ENCODE data around the gene SCAMP2.
A peak's percentile ranks its signal among the peaks of the same experiment; 100 is the strongest.

Gene SCAMP2

DNA sequence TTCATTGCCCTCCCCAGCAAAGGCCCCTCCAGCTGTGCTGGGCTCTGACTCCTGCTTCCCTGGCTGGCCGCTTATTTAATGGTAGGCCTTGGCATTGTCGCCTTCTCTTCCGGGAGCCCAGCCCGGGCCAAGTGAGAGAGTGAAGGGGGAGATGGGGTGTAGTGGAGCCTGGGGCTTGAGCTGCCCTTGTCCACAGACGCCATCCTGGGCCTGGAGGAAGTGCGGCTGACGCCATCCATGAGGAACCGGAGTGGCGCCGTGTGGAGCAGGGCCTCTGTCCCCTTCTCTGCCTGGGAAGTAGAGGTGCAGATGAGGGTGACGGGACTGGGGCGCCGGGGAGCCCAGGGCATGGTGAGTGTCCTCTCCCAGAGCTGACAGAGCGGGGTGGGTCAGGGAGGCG, 57.2 kb downstream of the SCAMP2 start:
- no peak for DNase-seq (ENCODE audit: low read depth)

DNA sequence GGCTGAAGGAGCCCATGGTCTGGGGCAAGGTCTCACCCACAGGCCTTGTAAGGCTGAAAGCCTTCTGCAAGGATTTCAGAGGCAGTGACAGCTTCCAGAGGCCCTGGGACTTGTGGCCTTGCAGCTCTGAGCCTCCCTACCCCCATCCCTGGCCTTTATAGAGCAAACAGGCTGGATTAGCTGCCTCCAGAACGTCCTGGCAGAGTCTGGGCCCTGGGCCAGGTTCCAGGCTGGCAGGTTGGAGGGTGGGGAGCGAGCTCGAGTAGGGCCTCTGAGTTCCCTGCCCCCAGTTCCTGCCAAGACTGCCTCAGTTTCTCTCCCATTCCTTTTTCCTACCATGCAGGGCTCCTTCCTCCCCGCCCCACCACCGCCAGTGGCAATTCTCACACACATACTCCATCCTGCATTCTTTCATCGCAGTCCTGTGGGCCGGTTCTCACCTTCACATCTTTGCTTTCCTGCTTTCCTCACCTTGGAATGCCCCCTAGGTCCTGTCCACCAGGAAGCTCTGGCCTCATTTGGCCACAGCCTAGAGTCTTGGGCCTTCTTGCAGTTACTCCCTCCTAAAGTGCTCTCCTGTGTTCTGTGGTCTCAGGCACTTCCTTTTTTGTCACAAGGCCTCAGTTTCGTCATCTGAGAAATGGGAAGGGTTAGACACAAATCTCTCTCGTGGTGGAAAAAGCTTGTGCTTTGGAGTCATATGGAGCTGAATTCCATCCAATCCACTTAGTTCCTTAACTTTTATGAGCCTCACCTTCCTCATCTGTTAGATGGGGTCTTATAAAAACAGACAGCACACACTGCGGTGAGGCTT, 57.8 kb downstream of the SCAMP2 start:
- DNase-seq (ENCODE audit: low read depth) = no peak

DNA sequence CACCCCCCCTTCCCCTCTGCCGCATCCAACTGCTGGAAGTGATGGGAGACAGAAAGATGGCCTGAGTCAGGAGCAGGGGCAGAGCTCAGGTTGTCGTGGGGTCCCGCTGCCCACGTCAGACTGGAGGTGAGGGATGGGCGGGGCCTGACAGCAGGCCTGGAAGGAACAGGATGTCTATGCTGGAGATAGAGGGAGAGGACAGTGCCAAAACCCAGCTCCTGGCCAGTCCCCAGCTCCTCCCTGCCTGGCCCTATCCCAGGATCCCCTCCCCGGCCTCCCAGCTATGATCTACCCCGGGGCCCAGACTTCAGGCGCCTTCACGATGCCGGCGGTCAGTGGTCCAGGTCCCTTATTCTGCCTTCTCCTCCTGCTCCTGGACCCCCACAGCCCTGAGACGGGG, 60.6 kb downstream of the SCAMP2 start, which contains the start of gene LMAN1L:
TSS of gene LMAN1L (plus strand) at position 303 of the 400 bp plus-strand sequence. CDS start at position 323, 20 bp downstream.
- no peak for DNase-seq (ENCODE audit: low read depth)

DNA sequence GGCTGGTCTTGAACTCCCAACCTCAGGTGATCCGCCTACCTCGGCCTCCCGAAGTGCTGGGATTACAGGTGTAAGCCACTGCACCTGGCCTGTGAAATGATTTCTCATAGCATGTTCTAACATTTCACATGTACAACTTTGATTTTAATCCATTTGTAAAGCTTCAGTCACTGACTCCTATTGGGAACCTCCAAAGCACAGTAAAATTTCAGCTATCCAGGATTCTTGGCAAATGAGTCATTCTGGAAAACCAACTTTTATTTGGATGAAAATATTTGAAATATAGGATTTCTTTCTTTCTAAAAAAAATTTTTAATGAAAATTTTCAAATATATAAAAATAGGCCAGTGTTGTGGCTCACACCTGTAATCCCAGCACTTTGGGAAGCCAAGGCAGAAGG, 63.2 kb downstream of the SCAMP2 start:
- peak; percentile 47 for DNase-seq (ENCODE audit: low read depth)

DNA sequence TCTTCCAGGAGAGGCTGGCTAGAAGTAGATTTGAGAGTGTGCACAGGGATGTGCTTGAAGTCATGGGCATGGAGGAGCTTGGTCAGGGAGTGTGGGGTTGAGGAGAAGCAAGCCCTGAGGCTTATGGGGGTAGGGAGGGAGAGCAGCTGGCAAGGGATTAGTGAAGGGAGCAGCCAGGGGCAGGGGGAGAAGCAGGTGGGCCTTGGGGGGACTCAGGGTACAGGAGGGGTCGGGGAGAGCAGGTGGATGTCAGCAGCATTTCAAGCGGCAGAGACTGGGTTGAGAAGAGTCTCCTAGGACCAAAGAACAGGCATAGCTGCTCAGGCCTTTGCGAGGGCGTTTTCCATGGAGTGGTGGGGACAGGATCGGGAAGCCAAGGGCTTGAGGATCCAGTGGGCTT, 63.9 kb downstream of the SCAMP2 start:
- DNase-seq (ENCODE audit: low read depth) = no peak

DNA sequence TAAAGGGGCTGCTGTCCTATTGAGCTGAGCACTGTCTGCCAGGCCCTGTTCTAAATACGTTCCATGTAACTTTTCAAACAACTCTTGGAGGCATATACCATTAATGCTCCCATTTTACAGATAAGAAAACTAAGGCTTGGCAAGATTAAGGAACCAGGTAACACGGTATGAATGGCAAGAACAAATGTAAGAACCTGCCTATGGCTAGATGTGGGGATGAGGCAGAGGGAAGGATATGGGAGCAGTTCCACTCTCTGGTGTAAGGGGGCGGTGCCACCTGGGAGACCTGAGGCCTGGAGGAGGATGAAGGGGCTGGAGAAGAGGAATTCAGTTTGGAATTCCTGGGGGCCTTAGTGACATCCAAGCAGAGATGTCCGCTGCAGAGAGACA, 64.3 kb downstream of the SCAMP2 start:
- DNase-seq (ENCODE audit: low read depth) = no peak

DNA sequence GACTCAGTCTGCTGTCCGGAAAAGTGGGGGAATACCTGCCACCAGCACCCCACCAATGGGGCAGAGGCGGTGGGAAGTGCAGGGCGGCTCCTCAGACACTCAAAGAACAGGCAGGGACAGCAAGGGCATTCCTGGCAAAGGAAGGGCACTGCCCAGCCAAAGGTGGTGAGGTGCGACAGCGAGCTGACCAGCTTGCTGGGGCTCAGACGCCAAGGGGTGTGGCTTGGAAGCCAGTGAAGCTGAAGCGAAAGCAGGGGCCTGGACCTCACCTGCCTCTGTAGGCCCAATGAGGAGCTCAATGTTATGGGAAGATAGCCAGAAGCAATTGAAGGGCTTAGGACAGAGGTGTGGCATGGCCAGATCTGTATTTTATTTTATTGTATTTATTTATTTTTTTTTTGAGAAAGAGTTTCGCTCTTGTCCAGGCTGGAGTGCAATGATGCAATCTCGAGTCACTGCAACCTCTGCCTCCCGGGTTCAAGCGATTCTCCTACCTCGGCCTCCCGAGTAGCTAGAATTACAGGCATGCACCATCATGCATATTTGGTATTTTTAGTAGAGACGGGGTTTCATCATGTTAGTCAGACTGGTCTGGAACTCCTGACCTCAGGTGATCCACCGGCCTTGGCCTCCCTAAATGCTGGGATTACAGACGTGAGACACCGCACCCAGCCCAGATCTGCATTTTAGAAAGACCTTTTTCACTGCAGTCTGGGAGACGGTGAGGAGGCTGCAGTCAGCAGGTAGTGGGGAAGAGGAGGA, 64.9 kb downstream of the SCAMP2 start:
- DNase-seq (ENCODE audit: low read depth) = peak; percentile 26

DNA sequence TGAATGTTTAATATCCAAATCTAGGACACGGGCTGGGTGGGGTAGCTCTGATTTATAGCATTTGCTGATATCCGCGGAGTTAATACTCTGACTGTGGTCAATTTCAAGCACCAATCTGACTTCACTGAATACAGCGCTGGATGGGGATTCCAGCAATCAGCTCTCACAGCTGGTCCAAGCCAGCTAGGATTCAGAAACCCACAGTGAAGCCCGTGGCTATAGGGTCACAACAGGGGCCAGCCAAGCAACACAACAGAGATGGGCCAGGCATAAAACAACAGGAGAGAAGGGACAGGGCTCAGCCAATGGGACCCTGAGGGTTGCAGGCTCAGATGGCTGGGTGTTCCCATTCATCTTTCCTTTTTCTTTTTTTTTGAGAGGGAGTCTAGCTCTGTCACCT, 65.9 kb downstream of the SCAMP2 start:
- no peak for DNase-seq (ENCODE audit: low read depth)

DNA sequence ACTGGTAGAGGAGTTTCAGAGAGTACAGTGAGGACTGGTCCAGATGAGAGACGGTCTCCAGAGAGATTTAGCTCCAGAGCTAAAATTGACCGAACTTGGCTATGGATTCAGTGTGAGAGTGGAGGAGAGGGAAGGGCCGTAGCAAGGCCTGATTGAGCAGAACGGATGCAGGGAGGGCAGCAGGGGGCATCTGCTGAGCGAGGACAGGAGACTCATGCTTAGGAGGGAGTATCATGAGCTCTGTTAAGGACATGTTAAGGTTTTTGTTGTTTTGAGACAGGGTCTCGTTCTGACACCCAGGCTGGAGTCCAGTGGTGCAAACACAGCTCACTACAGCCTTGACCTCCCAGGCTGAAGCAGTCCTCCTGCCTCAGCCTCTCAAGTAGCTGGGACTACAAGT, 68.2 kb downstream of the SCAMP2 start:
- DNase-seq (ENCODE audit: low read depth) = no peak

DNA sequence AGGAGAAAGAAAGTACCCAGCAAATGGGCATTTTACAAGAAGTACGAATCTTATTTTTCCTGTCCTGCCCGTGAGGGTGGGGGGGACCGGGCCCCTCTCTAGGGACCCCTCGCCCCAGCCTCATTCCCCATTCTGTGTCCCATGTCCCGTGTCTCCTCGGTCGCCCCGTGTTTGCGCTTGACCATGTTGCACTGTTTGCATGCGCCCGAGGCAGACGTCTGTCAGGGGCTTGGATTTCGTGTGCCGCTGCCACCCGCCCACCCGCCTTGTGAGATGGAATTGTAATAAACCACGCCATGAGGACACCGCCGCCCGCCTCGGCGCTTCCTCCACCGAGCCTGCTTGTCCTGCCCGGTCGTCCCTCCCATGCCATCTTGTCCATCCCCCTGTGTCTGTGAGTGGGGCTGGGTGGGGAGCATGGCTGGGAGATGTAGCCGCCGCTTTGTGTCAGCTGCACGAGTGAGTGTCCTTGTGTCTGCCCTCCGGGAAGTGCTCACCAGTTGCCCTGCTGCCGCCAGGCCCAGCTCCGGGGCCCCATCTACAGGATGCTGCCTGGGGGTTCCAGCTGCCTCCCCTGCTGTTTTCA, 70.2 kb downstream of the SCAMP2 start:
- DNase-seq (ENCODE audit: low read depth) = no peak

DNA sequence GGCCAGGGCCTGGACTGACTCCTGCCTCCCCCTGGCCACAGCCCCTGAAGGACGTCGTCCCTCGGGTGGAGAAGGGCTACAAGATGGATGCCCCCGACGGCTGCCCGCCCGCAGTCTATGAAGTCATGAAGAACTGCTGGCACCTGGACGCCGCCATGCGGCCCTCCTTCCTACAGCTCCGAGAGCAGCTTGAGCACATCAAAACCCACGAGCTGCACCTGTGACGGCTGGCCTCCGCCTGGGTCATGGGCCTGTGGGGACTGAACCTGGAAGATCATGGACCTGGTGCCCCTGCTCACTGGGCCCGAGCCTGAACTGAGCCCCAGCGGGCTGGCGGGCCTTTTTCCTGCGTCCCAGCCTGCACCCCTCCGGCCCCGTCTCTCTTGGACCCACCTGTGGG, 70.9 kb downstream of the SCAMP2 start:
- no peak for DNase-seq (ENCODE audit: low read depth)

DNA sequence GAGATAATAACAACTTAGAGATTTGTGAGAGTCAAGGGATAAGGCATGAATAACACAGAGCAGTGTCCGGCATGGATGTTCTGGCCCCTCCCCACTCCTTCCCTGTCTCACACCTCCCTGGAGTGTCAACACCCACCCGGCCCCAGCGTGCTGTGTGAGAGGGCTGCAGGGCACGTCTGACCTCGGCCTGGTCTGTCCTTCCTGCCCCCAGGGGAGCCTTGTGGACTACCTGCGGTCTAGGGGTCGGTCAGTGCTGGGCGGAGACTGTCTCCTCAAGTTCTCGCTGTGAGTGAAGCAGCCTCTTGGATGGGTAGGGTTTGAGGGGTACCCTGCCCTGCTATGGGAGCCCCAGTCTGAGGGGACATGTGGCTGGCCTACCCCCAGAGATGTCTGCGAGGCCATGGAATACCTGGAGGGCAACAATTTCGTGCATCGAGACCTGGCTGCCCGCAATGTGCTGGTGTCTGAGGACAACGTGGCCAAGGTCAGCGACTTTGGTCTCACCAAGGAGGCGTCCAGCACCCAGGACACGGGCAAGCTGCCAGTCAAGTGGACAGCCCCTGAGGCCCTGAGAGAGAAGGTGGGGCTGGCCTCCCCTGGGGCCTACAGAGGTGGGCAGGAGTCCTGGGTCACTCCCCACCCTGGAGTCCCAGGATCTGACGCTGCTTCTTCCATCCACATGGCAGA, 71.7 kb downstream of the SCAMP2 start:
- no peak for DNase-seq (ENCODE audit: low read depth)

DNA sequence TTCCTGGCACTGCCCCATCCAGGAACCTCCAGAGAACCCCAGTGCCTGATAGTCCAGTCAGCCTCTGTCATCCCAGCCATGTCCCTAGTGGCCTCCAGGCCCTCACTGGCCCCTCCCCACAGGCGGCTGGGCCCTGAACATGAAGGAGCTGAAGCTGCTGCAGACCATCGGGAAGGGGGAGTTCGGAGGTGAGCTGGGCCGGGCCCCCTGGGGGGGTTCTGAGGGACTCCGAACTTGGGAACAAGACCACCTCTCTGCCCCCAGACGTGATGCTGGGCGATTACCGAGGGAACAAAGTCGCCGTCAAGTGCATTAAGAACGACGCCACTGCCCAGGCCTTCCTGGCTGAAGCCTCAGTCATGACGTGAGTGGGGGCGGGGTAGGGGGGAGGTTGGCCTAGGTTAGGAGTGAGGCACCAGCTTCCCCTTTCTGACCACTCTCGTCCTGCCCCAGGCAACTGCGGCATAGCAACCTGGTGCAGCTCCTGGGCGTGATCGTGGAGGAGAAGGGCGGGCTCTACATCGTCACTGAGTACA, 72.5 kb downstream of the SCAMP2 start:
- no peak for DNase-seq (ENCODE audit: low read depth)

DNA sequence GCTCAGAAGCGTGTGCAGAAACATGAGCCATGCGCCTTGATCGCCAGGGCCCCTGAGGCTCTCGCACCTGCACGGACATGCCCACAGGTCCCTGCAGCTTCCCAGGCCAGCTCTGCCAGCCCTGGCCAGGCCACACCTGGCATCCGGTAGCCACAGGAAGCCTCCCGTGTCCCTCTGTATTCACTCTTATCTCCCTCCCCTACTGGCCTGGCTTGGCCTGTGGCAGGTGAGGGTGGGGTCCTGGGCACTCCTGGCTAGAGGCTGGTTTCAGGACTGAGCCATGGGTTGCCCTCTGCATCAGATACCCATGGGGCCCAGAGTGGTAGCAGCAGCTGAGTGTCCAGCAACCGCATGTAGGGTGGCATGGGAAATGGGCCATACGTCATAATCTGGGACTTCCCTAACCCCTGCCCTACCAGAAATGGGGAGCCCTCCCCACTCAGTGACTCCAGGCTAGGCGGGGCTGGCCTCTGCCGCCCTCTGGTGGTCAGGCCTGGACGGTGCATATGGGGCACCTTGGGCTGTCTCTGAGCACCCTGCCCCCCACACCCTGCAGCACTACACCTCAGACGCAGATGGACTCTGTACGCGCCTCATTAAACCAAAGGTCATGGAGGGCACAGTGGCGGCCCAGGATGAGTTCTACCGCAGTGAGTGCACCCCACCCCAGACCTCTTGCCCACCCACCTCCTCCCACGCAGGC, 73.2 kb downstream of the SCAMP2 start:
- peak; percentile 73 for DNase-seq (ENCODE audit: low read depth)

DNA sequence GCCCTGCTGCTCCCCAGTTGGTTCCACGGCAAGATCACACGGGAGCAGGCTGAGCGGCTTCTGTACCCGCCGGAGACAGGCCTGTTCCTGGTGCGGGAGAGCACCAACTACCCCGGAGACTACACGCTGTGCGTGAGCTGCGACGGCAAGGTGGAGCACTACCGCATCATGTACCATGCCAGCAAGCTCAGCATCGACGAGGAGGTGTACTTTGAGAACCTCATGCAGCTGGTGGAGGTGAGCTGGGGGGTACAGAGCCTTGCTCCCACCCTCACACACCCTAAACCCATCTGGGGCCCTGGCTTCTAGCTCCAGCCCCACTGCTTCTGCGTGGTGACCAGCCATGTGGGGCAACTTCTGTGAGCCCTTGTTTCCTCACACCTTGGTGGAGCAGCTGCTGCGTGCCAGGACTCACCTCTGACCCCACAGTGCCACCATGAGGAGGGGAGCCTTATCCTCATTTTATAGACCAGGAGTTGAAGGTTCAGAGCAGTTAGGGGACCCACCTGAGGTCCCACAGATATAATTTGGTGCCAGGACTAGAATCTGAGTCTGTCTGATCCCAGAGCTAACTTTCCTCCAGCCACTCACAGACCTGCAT, 73.8 kb downstream of the SCAMP2 start:
- no peak for DNase-seq (ENCODE audit: low read depth)

DNA sequence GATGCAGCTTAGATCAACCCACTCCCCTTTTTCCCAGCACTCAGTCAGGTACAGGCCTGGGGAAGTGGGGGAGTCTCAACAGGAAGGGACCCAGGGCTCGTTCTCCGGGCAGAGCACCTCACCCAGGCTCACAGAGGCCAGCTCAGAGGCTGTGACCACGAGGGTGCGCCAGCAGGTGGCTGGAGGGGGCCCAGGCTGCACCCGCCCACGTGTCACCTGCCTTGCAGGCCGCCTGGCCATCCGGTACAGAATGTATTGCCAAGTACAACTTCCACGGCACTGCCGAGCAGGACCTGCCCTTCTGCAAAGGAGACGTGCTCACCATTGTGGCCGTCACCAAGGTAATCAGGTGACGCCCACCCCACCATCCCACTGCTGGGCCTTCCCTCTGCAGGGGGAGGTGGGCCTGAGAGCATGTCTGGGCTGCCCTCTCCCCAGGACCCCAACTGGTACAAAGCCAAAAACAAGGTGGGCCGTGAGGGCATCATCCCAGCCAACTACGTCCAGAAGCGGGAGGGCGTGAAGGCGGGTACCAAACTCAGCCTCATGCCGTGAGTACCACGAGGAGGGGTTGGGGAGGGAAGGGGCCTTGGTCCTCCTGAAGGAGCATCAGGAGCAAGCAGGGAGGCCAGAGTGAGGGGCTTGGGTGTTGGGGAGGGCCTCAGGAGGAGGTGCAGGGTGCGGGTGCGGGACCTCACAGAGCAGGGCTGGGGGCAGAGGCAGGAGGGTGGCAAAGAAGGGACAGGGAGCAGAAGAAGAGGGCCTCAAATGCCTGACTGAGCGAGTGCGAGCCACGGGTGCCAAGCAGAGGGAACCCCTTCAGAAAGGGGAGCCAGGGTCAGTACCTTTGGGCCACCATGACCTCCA, 74.5 kb downstream of the SCAMP2 start:
- DNase-seq (ENCODE audit: low read depth) = no peak

DNA sequence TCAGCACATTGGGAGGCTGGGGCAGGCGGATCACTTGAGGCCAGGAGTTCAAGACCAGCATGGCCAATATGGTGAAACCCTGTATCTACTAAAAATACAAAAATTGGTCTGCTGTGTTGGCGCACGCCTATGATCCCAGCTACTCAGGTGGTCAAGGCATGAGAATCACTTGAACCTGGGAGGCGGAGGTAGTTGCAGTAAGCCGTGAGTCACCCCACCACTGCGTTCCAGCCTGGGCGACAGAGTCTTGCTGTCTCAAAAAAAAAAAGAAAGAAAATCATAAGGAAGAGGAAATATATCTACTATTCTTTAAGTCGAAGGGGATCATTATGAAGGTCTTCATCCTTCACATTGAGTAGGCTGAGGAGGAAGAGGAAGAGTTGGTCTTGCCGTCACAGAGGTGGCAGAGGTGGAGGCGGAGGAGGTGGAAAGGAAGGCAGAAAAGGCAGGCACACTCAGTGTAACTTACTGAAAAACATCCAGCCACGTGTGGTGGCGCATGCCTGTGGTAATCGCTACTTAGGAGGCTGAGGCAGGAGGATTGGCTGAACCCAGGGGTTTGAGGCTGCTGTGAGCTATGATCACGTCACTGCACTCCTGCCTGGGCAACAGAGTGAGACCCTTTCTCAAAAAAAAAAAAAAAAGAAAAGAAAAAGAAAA, 77.1 kb downstream of the SCAMP2 start:
- DNase-seq (ENCODE audit: low read depth) = no peak

DNA sequence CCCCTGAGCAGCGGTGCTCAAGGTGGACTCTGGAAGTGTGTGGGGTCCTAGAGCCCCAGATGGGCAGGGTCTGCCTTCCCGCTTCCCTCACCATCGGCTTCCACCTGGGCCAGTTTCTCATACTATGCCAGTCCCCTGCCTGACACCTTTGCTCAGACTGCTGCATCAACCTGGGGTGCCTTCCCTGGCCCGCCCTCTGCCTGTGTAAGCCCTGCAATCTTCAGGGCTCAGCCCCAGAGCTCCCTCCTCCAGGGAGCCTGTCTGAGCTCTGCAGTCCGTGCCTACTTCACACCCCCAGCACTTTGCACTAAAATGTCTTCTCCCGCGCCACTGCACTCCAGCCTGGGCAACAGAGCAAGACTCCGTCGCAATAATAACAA, 78.2 kb downstream of the SCAMP2 start:
- DNase-seq (ENCODE audit: low read depth) = no peak

DNA sequence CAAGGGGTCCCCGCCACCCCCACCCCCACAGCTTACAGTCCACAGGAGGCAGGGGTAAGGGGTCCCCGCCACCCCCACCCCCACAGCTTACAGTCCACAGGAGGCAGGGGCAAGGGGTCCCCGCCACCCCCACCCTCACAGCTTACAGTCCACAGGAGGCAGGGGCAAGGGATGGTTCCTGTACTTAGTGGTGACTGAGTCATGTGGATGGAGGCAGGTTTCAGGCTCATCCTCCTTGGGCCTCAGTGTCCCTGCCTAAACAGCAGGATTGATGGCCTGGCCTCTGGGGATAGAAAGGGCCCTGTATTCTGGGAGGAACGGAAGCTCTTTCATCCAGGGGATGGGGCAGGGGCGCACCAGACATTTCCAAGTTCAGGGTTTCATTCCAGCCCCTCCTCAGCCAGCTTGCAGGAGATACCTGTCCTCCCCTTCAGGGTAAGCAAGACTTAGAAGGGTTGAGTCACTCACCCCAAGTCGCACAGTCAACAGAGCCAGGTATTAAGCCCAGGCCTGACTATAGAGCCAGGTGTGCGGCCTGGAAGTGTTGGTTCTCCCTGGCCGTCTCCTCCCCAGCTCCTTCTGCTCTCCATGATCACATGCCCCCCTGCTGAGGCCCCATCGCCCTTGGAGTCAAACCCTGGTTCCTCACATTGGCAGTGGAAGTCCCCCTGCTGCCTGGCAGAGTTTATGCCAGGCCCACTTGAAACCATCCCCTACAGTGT, 78.8 kb downstream of the SCAMP2 start:
- no peak for DNase-seq (ENCODE audit: low read depth)

Data from ELR (cell line).